Endothelial cell of umbilical vein (primary cell): Measurements from ENCODE around the gene SLC20A1. TPM values are rescaled to one million over a fixed set of nuclear protein-coding genes. Genes with fewer than 3 reads are reported as not detected.

ENCODE experiments used
- BruUV-seq: library from RNA; stranded (reverse); fragments of 400-500 nt; replicated peaks from 2 replicates; lab custom pipeline; 2021; lab: Mats Ljungman, UMichigan
- CTCF ChIA-PET: fragments of 300-600, 350-600 bp; sonication (Branson Sonifier 250); formaldehyde crosslinking; loops from one replicate; lab custom pipeline; 2021; ENCODE audit warnings: antibody characterized with exemption, inconsistent platforms; lab: Charles Lee
- POLR2A ChIA-PET: fragments of 300-600, 350-600 bp; sonication (Branson Sonifier 250); formaldehyde crosslinking; loops from one replicate; lab custom pipeline; 2021; ENCODE audit warnings: antibody characterized with exemption, inconsistent platforms; lab: Charles Lee
- DNase-seq: peaks from one replicate; pipeline ENCODE4 v3.0.0-alpha.2; 2011; ENCODE audit warnings: low read depth, low spot score
- FAIRE-seq: peaks from 2 replicates; lab custom pipeline; 2011; peaks lifted over from hg19 to GRCh38; lab: Jason Lieb, UNC
- H2AFZ ChIP-seq: 2 replicates; pipeline ENCODE4 v1.6.0; 2012; ENCODE audit warnings: low read depth, low read length, control low read depth, inconsistent platforms
- H3K27ac ChIP-seq: 2 replicates; pipeline ENCODE4 v1.5.1; 2011; ENCODE audit warnings: low read depth, mild to moderate bottlenecking, control low read depth, low read length, moderate library complexity; ENCODE audit not compliant: insufficient read depth
- H3K27me3 ChIP-seq, 2 experiments: 2 replicates each; pipeline versions ENCODE4 v1.6.0 to v1.6.1; 2011; ENCODE audit warnings: low read length in 2 of 2, mixed read lengths in 1 of 2; ENCODE audit not compliant: control insufficient read depth in 2 of 2, insufficient read depth in 2 of 2
- H3K36me3 ChIP-seq, 2 experiments: 2 replicates in 1 of 2; 3 replicates in 1 of 2; pipeline ENCODE4 v1.5.1; 2011; ENCODE audit warnings: low read length in 2 of 2, mild to moderate bottlenecking in 1 of 2, moderate library complexity in 1 of 2; ENCODE audit not compliant: control insufficient read depth in 2 of 2, insufficient read depth in 2 of 2; ENCODE audit errors: extremely low read depth in 1 of 2
- H3K4me1 ChIP-seq: 3 replicates; pipeline ENCODE4 v1.5.1; 2011; ENCODE audit warnings: mild to moderate bottlenecking, low read length; ENCODE audit not compliant: control insufficient read depth, insufficient read depth; ENCODE audit errors: extremely low read depth
- H3K4me2 ChIP-seq: 2 replicates; pipeline ENCODE4 v1.6.1; 2011; ENCODE audit warnings: low read length, control low read depth, mixed read lengths; ENCODE audit not compliant: insufficient read depth
- H3K4me3 ChIP-seq, 3 experiments: fragments of 200-600 bp in 1 of 3; sonication (generic), shearing (Covaris generic) in 1 of 3; replicated peaks in 1 of 3; 2 replicates each; pipeline ENCODE4 v1.5.1; 2011 to 2016; ENCODE audit warnings: control low read depth in 3 of 3, low read length in 3 of 3, mild to moderate bottlenecking in 2 of 3, inconsistent platforms in 1 of 3, low read depth in 1 of 3, moderate library complexity in 1 of 3; ENCODE audit not compliant: insufficient read depth in 1 of 3
- H3K79me2 ChIP-seq: 2 replicates; pipeline ENCODE4 v1.6.0; 2012; ENCODE audit warnings: low read length, inconsistent platforms; ENCODE audit not compliant: control insufficient read depth, insufficient read depth
- H3K9ac ChIP-seq: replicated peaks from 2 replicates; pipeline ENCODE3; 2011; ENCODE audit warnings: low read length, control low read depth; ENCODE audit not compliant: insufficient read depth; ENCODE audit errors: extremely low read depth
- H3K9me1 ChIP-seq: replicated peaks from 3 replicates; pipeline ENCODE4 v1.6.0; 2011; ENCODE audit warnings: mild to moderate bottlenecking, low read length; ENCODE audit not compliant: control insufficient read depth, insufficient read depth; ENCODE audit errors: extremely low read depth
- H3K9me3 ChIP-seq: replicated peaks from 2 replicates; pipeline ENCODE4 v1.5.1; 2012; ENCODE audit warnings: low read length, inconsistent platforms; ENCODE audit not compliant: control insufficient read depth, insufficient read depth
- H4K20me1 ChIP-seq: replicated peaks from 2 replicates; pipeline ENCODE3; 2011; ENCODE audit warnings: mild to moderate bottlenecking, low read length; ENCODE audit not compliant: control insufficient read depth, insufficient read depth; ENCODE audit errors: extremely low read depth
- CTCF ChIP-seq, 2 donors: IDR thresholded peaks; 1 replicate in 1 of 2; 2 replicates in 1 of 2; pipeline ENCODE4 v1.5.1; 2011; ENCODE audit warnings: low read length in 2 of 2, mild to moderate bottlenecking in 2 of 2, moderate library complexity in 2 of 2, control low read depth in 1 of 2, inconsistent platforms in 1 of 2, low read depth in 1 of 2; ENCODE audit not compliant: insufficient read depth in 1 of 2; ENCODE audit errors: extremely low read depth in 1 of 2
- EZH2 ChIP-seq: IDR thresholded peaks from 2 replicates; pipeline ENCODE4 v1.6.1; 2012; ENCODE audit warnings: borderline replicate concordance, low read depth, mild to moderate bottlenecking, moderate library complexity, low read length, inconsistent platforms; ENCODE audit not compliant: severe bottlenecking
- FOS ChIP-seq: IDR thresholded peaks from 2 replicates; pipeline ENCODE4 v1.6.1; 2011; ENCODE audit warnings: mild to moderate bottlenecking, low read length, moderate library complexity, borderline replicate concordance; ENCODE audit not compliant: insufficient read depth
- GATA2 ChIP-seq: IDR thresholded peaks from 2 replicates; pipeline ENCODE4 v1.7.0; 2011; ENCODE audit warnings: low read depth, mild to moderate bottlenecking, moderate library complexity, mixed read lengths, low read length; ENCODE audit not compliant: insufficient read length, insufficient read depth
- JUN ChIP-seq: IDR thresholded peaks from 2 replicates; pipeline ENCODE4 v1.6.1; 2011; ENCODE audit warnings: borderline replicate concordance, low read depth; ENCODE audit not compliant: insufficient read length, insufficient read depth
- MAX ChIP-seq: IDR thresholded peaks from 2 replicates; pipeline ENCODE4 v1.6.1; 2011; ENCODE audit not compliant: insufficient read depth, insufficient read length
- MYC ChIP-seq: IDR thresholded peaks from one replicate; pipeline ENCODE4 v1.6.1; 2011; ENCODE audit warnings: mild to moderate bottlenecking, low read depth, low read length
- POLR2A ChIP-seq: IDR thresholded peaks from 2 replicates; pipeline ENCODE4 v1.6.1; 2012; ENCODE audit warnings: low read depth, mild to moderate bottlenecking, control low read depth, low read length
- POLR2AphosphoS5 ChIP-seq: IDR thresholded peaks from 2 replicates; pipeline ENCODE4 v1.6.1; 2012; ENCODE audit warnings: low read depth, mild to moderate bottlenecking, control low read depth, low read length, moderate library complexity; ENCODE audit not compliant: insufficient read depth
- dilution Hi-C: fragments of 300-500 bp; cut with MboI; formaldehyde crosslinking; loops from one replicate; pipeline ENCODE4 v1.15.0; 2019; ENCODE audit warnings: low sequenced_read_pairs; ENCODE audit not compliant: extremely low pct_ligation_motif_present
- intact Hi-C: fragments of 100-400 bp; cut with micrococcal nuclease; formaldehyde crosslinking; loops from one replicate; pipeline ENCODE4 v1.10.0; 2022
- polyA plus RNA-seq, 4 experiments: library from polyadenylated mRNA; depleted of rRNA in 3 of 4; stranded (reverse) in 3 of 4; unstranded in 1 of 4; fragments of >200 nt; gene quantifications; 2 replicates each; pipeline versions ENCODE4 v1.2.1 to v1.2.3, GENCODE V29; 2011 to 2012; ENCODE audit warnings: missing spikeins in 1 of 4
- total RNA-seq: library from RNA; stranded (reverse); gene quantifications from 2 replicates; pipeline ENCODE4 v1.2.3, GENCODE V29; 2021

Gene SLC20A1
- total and polyA plus RNA-seq, 2 donors (not counting 3 experiments of a cell fraction or from before 2014, with no cell fraction given) = 52.7 to 149 TPM

GRCh38 chr2:112710956-112711750 lies 65.4 kb downstream of the SLC20A1 start:
- dilution Hi-C loops = no loop called here
- no peaks in the 10 kb centered on the region for H3K79me2 ChIP-seq
- TF ChIP-seq GATA2 (no peak), JUN (no peak), FOS (no peak), POLR2AphosphoS5 (no peak), CTCF (IDR thresholded peaks at IDR 0.05; ENCODE audit: extremely low read depth in 1 of 2, insufficient read depth in 1 of 2, low read depth in 1 of 2, low read length in 2 of 2) (no peak), MAX (no peak), POLR2A (no peak), MYC (no peak), EZH2 (no peak)
- H3K36me3 ChIP-seq = no peaks in the 10 kb centered on the region
- no peaks in the 10 kb centered on the region for H4K20me1 ChIP-seq
- ChIA-PET CTCF (no interaction called here), POLR2A (no interaction called here)
- peaks cover 5% of the 10 kb centered on the region for H3K4me1 ChIP-seq
- H3K4me3 ChIP-seq = no peak overlapping the region
- H3K27me3 ChIP-seq = no peaks in the 10 kb centered on the region
- H3K27ac ChIP-seq = no peak overlapping the region
- intact Hi-C loops = no loop called here
- no peak overlapping the region for H2AFZ ChIP-seq
- no peaks in the 10 kb centered on the region for H3K9me1 ChIP-seq
- FAIRE-seq (no peak), DNase-seq (no peak)
- no peaks in the 10 kb centered on the region for H3K9me3 ChIP-seq
- H3K4me2 ChIP-seq = no peak overlapping the region
- BruUV-seq = no TSS peak
- no peak overlapping the region for H3K9ac ChIP-seq
